Left ventricle myocardium inferior (tissue), 1 donor: Measurements from ENCODE around the gene MPP1. TPM values are rescaled to one million over a fixed set of nuclear protein-coding genes. Genes with fewer than 3 reads are reported as not detected.

Source experiments
- DNase-seq: peaks from one replicate; pipeline ENCODE4 v3.0.0-alpha.2; 2020
- H3K27ac ChIP-seq: fragments of 200-600 bp; replicated peaks from 2 replicates; pipeline ENCODE4 v1.8.0; 2021
- H3K27me3 ChIP-seq: fragments of 200-600 bp; 2 replicates; pipeline ENCODE4 v1.8.0; 2021; ENCODE audit warnings: low read depth
- H3K36me3 ChIP-seq: fragments of 200-600 bp; 2 replicates; pipeline ENCODE4 v1.8.0; 2021
- H3K4me1 ChIP-seq: fragments of 200-600 bp; 2 replicates; pipeline ENCODE4 v1.8.0; 2021
- H3K4me3 ChIP-seq: fragments of 200-600 bp; 2 replicates; pipeline ENCODE4 v1.8.0; 2021; ENCODE audit warnings: mild to moderate bottlenecking, moderate library complexity
- H3K9me3 ChIP-seq: fragments of 200-600 bp; replicated peaks from 2 replicates; pipeline ENCODE4 v1.8.0; 2021
- CTCF ChIP-seq: fragments of 200-600 bp; IDR thresholded peaks from 2 replicates; pipeline ENCODE4 v1.8.0; 2021; ENCODE audit warnings: antibody characterized with exemption, mild to moderate bottlenecking, borderline replicate concordance
- intact Hi-C: fragments of 100-400 bp; cut with micrococcal nuclease; formaldehyde crosslinking; loops from one replicate; pipeline ENCODE4 v1.11.0; 2022
- total RNA-seq: library from RNA; stranded (reverse); fragmentation: NEBNext Ultra II Directional; extraction: Animal tissue kit (Norgen Biotek cat#: 25700); gene quantifications from one replicate; pipeline ENCODE4 v1.2.1, GENCODE V29; 2021
- donor health status: DM: no; HTN: yes; CAD: no; lungs with severe emphysema.

The MPP1 gene
- total RNA-seq, 1 donor from 2014 or later, result 32.9 TPM

DNA sequence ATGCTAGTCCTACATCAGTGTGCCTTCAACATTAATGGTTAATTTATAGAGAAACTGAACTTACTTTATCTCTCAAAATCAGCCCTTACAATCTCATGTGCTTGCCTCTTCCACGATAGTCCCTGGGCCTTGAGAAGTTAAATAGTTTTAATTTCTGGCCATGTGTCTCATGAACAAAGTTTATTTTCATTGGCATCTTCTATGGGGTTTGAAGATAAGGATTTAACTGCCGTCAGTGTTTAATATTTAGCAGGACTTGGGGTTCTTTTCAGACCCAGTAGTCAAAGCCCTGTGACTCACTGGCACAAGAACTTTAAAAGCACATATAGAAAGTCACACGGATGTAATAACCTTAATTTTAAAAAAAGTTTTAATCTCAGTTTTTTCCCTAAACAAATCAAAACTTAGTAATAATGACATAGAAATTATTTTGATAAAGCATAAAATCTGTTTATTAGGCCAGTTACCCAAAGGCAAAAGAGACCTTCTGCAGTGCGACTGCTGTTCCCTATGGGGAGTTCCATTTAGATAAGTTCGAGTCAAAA lies 10.1 kb upstream of the MPP1 start:
- intact Hi-C loops, result no loop called here
- no peak for TF ChIP-seq CTCF
- Histone ChIP-seq H3K4me3 (no peak overlapping the region), H3K27ac (no peak overlapping the region), H3K9me3 (no peaks in the 10 kb centered on the region), H3K27me3 (no peaks in the 10 kb centered on the region), H3K4me1 (no peaks in the 10 kb centered on the region), H3K36me3 (no peaks in the 10 kb centered on the region)
- no peak for DNase-seq

- H3K27me3 ChIP-seq, result no peaks in the 10 kb centered on the region
- H3K36me3 ChIP-seq, result no peaks in the 10 kb centered on the region
- H3K9me3 ChIP-seq, result no peaks in the 10 kb centered on the region
- H3K27ac ChIP-seq, result no peak overlapping the region
- TF ChIP-seq CTCF, result no peak
- H3K4me3 ChIP-seq, result no peak overlapping the region
- intact Hi-C loops, result no loop called here
- DNase-seq, result no peak
- H3K4me1 ChIP-seq, result no peaks in the 10 kb centered on the region
Measured at GRCh38 chrX:154813801-154814200, 8.5 kb upstream of the MPP1 start.

- no peak overlapping the region for H3K4me3 ChIP-seq
- no peak for DNase-seq
- TF ChIP-seq CTCF, result no peak
- H3K27ac ChIP-seq, result no peak overlapping the region
- H3K9me3 ChIP-seq, result no peaks in the 10 kb centered on the region
- intact Hi-C loops, result no loop called here
- no peaks in the 10 kb centered on the region for H3K27me3 ChIP-seq
- H3K4me1 ChIP-seq, result no peaks in the 10 kb centered on the region
- no peaks in the 10 kb centered on the region for H3K36me3 ChIP-seq
Measured at GRCh38 chrX:154812341-154813101, 7.2 kb upstream of the MPP1 start.

DNA sequence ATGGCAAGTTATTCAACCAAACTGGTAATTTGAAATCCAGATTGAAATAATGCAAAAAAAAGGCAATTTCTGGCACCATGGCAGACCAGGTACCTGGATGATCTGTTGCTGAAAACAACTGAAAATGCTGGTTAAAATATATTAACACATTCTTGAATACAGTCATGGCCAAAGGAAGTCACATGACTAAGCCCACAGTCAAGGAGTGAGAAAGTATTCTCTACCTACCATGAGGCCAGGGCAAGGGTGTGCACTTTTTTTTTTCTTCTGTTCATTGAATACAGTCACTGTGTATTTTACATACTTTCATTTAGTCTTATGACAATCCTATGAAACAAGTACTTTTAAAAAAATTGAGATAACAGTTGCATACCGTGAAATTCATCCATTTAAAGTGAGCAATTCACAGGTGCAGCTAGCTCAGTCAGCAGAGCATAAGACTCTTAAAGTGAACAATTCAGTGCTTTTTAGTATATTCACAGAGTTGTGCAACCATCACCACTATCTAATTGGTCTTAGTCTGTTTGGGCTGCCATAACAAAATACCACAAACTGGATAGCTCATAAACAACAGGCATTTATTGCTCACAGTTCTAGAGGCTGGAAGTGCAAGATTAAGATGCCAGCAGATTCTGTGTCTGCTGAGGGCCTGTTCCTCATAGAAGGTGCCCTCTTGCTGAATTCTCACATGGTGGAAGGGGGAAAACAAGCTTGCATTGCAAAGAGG lies 4.8 kb upstream of the MPP1 start:
- Histone ChIP-seq H3K27me3 (no peaks in the 10 kb centered on the region), H3K4me1 (no peaks in the 10 kb centered on the region), H3K9me3 (no peaks in the 10 kb centered on the region), H3K4me3 (no peak overlapping the region), H3K36me3 (no peaks in the 10 kb centered on the region), H3K27ac (no peak overlapping the region)
- TF ChIP-seq CTCF, result no peak
- no peak for DNase-seq
- intact Hi-C loops, result no loop called here

GRCh38 chrX:154806837-154807501 lies 1.7 kb upstream of the MPP1 start:
- no peak for TF ChIP-seq CTCF
- intact Hi-C loops, result no loop called here
- Histone ChIP-seq H3K36me3 (no peaks in the 10 kb centered on the region), H3K27me3 (no peaks in the 10 kb centered on the region), H3K4me1 (peaks cover 13% of the 10 kb centered on the region), H3K4me3 (no peak overlapping the region), H3K9me3 (no peaks in the 10 kb centered on the region), H3K27ac (no peak overlapping the region)
- DNase-seq, result no peak
